SK-N-MC (cell line): Measurements from ENCODE around the gene MARCHF2.

Source experiments
- DNase-seq: peaks from one replicate; pipeline ENCODE4 v3.0.0-alpha.2; 2011; ENCODE audit warnings: low read depth, low spot score
- H3K27ac ChIP-seq: fragments of 200-600 bp; sonication (generic); 2 replicates; pipeline ENCODE4 v1.5.1; 2016; ENCODE audit warnings: mixed run types
- H3K36me3 ChIP-seq: fragments of 200-600 bp; sonication (generic); 2 replicates; pipeline ENCODE4 v1.6.1; 2017; ENCODE audit warnings: antibody characterized with exemption, low read length, mixed read lengths; ENCODE audit not compliant: insufficient read depth
- H3K4me3 ChIP-seq: fragments of 200-600 bp; sonication (generic); 2 replicates; pipeline ENCODE4 v1.5.1; 2016
- H3K9ac ChIP-seq: fragments of 200-600 bp; sonication (generic); 2 replicates; pipeline ENCODE4 v1.8.0; 2017; ENCODE audit warnings: mixed run types, mixed read lengths; ENCODE audit not compliant: insufficient read length
- H3K9me3 ChIP-seq: fragments of 200-600 bp; sonication (generic); 2 replicates; pipeline ENCODE4 v1.6.1; 2017; ENCODE audit warnings: low read depth, mild to moderate bottlenecking, antibody characterized with exemption, low read length, moderate library complexity, mixed read lengths
- EZH2 ChIP-seq: fragments of 200-600 bp; sonication (generic); IDR thresholded peaks from one replicate; pipeline ENCODE4 v1.6.1; 2017; ENCODE audit warnings: antibody characterized with exemption
- FOXP2 ChIP-seq: optimal IDR thresholded peaks from 2 replicates; pipeline ENCODE3; 2011; ENCODE audit warnings: mild to moderate bottlenecking, moderate library complexity; ENCODE audit not compliant: insufficient read depth; ENCODE audit errors: extremely low read length, control extremely low read depth
- POLR2AphosphoS5 ChIP-seq: IDR thresholded peaks from 2 replicates; pipeline ENCODE4 v1.6.1; 2012; ENCODE audit warnings: mild to moderate bottlenecking, low read depth, low read length, borderline replicate concordance

Gene MARCHF2

DNA sequence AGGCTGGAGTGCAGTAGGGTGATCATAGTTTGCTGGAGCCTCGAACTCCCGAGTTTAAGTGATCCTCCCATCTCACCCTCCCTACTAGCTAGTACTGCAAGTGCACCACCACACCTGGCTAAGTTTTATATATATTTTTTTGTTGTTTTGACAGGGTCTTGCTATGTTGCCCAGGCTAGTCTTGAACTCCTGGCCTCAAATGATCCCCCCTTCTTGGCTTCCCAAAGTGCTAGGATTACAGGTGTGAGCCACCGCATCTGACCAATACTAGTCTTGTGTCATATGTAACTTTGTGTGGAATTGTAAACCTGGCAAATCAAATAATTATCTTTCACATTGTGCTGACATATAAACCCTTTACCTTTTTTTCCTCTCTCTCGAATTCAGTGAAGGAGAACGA, 41.9 kb downstream of the MARCHF2 start:
- TF ChIP-seq POLR2AphosphoS5, result no peak
- TF ChIP-seq FOXP2, result no peak
- no peak for TF ChIP-seq EZH2
- Histone ChIP-seq H3K36me3 (peaks cover 88% of the 10 kb centered on the region), H3K4me3 (no peak overlapping the region), H3K27ac (no peak overlapping the region), H3K9me3 (no peaks in the 10 kb centered on the region), H3K9ac (no peak overlapping the region)
- DNase-seq, result no peak

DNA sequence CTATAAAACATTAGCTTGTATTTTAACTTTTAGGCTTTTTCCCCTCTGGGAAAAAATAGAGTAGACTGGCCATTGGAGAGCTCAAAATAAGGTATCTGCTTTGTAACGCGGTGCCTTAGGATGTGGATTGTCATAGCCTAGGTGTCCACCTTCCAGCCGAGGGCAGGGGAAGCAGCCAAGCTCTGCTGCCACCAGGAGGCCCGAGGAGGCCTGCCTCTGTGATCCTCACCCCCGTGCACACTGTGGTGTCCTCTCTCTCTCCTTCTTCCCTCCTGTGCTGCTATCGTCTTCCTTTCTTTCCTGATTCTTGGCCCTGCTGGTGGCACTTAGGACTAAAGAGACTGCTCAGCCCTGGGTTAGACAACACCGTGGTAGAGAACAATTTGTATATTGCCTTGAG, 43.0 kb downstream of the MARCHF2 start:
- no peak; the same call in 1 of the 2 replicates for TF ChIP-seq POLR2AphosphoS5
- no peak for TF ChIP-seq EZH2
- TF ChIP-seq FOXP2, result no peak
- Histone ChIP-seq H3K9ac (no peak overlapping the region), H3K27ac (0 out of 2 replicates have a peak overlapping the region, but pooled peaks have one; percentile 34), H3K4me3 (no peak overlapping the region), H3K36me3 (peaks cover 93% of the 10 kb centered on the region), H3K9me3 (no peaks in the 10 kb centered on the region)
- DNase-seq, result no peak

DNA sequence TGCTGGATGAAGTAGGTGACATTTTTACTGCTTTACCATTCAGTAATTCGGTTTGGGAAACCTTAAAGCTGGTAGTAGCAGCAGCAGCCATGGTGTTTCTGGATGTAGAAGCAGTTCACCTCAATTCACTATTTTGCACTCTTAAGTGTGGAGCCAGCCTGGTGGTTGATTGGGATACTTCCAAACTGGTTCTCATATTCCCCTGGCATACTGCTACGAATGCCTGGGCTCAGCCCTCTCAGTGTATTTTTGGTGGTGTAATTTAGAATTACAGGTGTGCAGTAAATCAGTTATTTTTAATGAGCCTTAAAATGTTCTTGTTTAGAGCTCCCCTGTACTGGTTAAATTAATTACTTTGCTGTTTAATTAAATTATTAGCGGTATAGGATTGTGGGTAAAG, 44.1 kb downstream of the MARCHF2 start:
- DNase-seq, result no peak
- no peak for TF ChIP-seq FOXP2
- no peak for TF ChIP-seq POLR2AphosphoS5
- TF ChIP-seq EZH2, result no peak
- Histone ChIP-seq H3K27ac (peak overlapping the region; percentile 11), H3K4me3 (no peak overlapping the region), H3K9me3 (no peaks in the 10 kb centered on the region), H3K36me3 (peaks cover 95% of the 10 kb centered on the region), H3K9ac (peak overlapping the region; percentile 20)

DNA sequence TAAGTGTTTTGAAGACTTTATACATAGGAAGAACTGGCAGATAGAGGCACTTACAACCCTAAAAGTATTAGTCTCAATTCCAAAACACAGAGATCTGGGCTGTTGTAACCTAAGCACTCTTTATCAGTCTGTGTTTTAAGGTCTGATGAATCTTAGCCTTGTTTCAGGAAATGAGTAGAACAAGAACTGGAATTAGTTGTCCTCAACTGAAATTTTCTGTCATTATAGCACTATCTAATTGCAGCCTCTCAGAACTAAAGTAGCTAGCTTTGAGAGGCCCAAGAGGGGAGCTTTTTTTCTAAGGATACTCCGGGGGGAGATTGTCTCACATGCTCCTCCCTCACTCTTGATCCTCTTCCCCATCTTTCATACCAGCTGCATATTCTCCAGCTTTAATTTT, 44.7 kb downstream of the MARCHF2 start:
- peak overlapping the region; percentile 80 for H3K27ac ChIP-seq
- DNase-seq, result no peak
- no peak overlapping the region for H3K9ac ChIP-seq
- H3K9me3 ChIP-seq, result no peaks in the 10 kb centered on the region
- peaks cover 96% of the 10 kb centered on the region for H3K36me3 ChIP-seq
- H3K4me3 ChIP-seq, result no peak overlapping the region
- TF ChIP-seq POLR2AphosphoS5, result no peak
- TF ChIP-seq EZH2, result no peak
- TF ChIP-seq FOXP2, result no peak

DNA sequence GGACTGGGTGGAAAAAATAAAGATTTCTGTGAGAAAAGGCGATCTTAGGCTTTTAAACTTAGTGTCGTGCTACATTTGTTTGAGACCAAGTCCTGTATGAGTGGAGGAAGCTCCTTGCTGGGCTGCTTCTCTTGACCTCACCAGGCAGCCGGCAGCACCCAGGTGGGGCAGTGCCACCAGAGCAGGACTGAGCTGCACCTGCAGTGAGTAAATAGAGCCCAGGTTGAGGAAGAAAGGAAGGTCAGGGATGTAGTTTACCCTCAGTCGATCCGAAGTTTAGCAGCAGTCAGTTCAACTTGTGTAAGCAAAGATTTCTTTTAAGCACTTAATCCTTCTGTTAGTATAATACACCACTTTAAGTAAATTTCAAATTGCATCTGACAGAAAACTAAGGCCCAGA, 45.3 kb downstream of the MARCHF2 start:
- Histone ChIP-seq H3K36me3 (peaks cover 97% of the 10 kb centered on the region), H3K27ac (peak overlapping the region; percentile 80), H3K9ac (peak overlapping the region; percentile 12), H3K9me3 (no peaks in the 10 kb centered on the region), H3K4me3 (no peak overlapping the region)
- no peak for TF ChIP-seq FOXP2
- TF ChIP-seq EZH2, result no peak
- TF ChIP-seq POLR2AphosphoS5, result no peak
- no peak for DNase-seq

DNA sequence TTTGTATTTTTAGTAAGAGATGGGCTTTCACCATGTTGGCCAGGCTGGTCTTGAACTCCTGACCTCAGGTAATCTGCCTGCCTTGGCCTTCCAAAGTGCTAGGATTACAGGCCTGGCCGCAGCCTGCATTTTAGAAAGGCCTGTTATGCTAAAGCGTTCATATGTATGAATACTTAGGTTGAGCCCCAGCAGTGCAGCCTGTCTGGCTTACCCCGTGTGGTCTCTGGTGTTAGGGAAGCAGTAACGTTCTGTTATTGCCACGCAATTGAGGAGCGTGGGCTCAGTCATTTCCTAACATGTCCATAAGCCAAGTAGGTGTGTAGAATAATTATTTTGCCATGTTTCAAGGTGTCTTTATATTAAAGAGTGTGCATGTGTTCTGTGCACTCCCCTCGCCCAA, 46.0 kb downstream of the MARCHF2 start:
- Histone ChIP-seq H3K4me3 (peak overlapping the region; percentile 59), H3K27ac (peak overlapping the region; percentile 80), H3K9ac (no peak overlapping the region), H3K9me3 (no peaks in the 10 kb centered on the region), H3K36me3 (peaks cover 98% of the 10 kb centered on the region)
- DNase-seq, result no peak
- TF ChIP-seq POLR2AphosphoS5, result no peak
- no peak for TF ChIP-seq FOXP2
- no peak for TF ChIP-seq EZH2

DNA sequence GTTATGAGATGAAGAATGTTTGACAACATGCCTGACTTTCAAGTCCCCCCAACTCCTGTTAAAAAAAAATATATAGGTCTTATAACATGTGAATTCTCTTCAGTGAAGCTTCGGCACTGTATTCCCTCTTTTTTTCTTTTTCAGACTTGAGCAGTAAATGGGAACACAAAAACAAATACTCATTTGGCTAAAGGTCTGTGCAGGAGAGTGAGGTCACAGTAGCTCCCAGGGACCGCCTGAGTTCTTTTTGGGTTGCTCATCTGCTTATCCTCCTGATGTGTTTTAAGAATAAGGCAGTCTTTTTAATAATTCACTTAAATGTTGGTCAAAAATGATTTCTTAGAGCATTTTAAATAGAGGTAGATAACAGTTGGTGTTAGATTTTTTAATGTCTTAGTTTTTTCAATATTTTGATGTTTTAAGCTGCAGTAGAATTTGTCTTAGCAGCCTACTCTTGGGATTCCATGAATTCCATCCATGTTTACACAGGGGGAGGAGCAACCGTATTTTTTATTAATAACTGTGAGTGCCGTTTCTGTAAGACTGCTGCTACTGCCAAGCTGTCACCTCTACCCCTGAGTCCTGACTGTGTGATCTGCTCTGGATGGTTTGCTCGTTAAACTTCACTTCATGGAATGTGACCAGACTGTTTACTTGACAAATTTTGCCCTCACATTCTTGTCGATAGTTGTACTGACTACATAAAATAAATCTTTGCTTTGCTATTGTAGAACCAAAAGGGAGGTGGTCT, 46.6 kb downstream of the MARCHF2 start:
- no peak for TF ChIP-seq POLR2AphosphoS5
- TF ChIP-seq EZH2, result no peak
- no peak for TF ChIP-seq FOXP2
- no peak for DNase-seq
- H3K36me3 ChIP-seq, result peaks cover 98% of the 10 kb centered on the region

DNA sequence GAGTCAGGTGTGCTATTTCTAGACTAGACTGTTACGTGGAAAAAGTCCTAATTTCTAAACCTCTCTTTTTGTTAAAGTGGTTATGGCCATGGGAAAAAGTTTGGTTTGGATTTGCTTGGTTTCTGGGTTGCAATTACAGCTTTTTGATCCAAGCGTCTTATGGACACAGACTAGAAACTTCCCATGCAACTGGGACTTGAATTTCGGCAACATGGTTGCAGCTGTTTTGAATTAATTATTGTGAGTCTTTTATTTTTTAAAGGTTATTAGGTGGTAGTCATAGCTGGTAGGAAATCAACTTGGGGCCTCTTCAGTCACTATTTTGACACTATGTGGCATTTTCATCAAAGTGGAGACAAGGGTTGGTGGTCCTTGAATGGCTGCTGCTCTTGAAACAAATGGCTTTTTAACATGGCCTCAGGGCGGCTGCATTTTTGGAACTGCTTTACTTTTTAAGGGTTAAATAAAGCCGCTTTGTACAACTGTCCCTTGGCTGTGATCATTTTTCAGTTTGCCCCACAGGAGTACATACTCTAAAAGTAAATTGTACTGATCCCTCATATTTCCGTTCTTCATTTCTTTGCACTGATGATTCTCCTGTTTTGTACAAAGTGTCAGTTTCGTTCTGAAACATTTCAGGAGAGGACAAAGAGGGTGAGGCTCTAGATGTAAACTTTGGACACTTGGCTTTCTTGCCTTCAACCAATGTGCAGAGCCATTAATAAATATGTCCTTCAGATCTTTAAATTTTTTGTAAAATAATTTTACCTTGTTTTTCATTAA, 47.6 kb downstream of the MARCHF2 start:
- peaks cover 98% of the 10 kb centered on the region for H3K36me3 ChIP-seq
- TF ChIP-seq POLR2AphosphoS5 (no peak), FOXP2 (no peak), EZH2 (no peak)
- peak overlapping the region; percentile 43 for H3K9ac ChIP-seq
- no peak for DNase-seq
- peak overlapping the region; percentile 80 for H3K27ac ChIP-seq
- no peaks in the 10 kb centered on the region for H3K9me3 ChIP-seq
- peak overlapping the region; percentile 59 for H3K4me3 ChIP-seq

More for the DNA sequence above, 46.6 kb downstream of the MARCHF2 start:
- Histone ChIP-seq H3K9ac (peak overlapping the region; percentile 43), H3K4me3 (peak overlapping the region; percentile 59), H3K27ac (peak overlapping the region; percentile 80), H3K9me3 (no peaks in the 10 kb centered on the region)

DNA sequence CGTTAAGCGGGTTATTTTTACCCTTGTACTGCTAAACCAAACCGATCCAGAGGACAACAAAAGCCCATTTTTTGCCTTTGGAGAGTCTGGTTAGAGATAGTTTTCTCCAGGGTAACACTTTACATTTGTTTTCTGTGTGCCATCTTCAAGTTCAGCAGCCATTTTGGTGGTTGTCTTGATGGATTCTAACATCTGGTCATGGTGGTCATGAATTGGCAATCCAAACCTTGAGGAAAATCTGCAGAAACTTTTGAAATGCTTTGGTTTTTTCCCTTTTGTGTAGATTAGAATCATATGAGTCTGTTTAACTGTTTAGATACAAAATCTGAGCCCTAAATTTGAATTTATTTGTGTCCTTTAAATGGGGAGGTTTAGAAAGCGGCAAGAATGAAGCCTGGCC, 48.3 kb downstream of the MARCHF2 start:
- H3K27ac ChIP-seq, result peak overlapping the region; percentile 80
- no peaks in the 10 kb centered on the region for H3K9me3 ChIP-seq
- peaks cover 98% of the 10 kb centered on the region for H3K36me3 ChIP-seq
- no peak overlapping the region for H3K9ac ChIP-seq
- TF ChIP-seq POLR2AphosphoS5 (no peak), FOXP2 (no peak), EZH2 (no peak)
- DNase-seq, result no peak
- H3K4me3 ChIP-seq, result no peak overlapping the region
